HG02610 (cell line): ENCODE data around the gene ACTL7A.
"Not testable (repeated sequence)": the region's sequence is repeated elsewhere in the genome, so short reads cannot be mapped to it uniquely, and the experiment has no call there.

Source experiments
- ATAC-seq: cut with Tn5 transposase; IDR thresholded peaks from one replicate; pipeline ENCODE4 v1.9.1; 2021; ENCODE audit warnings: mild to moderate bottlenecking, moderate library complexity; ENCODE audit not compliant: unreplicated experiment

The ACTL7A gene

DNA sequence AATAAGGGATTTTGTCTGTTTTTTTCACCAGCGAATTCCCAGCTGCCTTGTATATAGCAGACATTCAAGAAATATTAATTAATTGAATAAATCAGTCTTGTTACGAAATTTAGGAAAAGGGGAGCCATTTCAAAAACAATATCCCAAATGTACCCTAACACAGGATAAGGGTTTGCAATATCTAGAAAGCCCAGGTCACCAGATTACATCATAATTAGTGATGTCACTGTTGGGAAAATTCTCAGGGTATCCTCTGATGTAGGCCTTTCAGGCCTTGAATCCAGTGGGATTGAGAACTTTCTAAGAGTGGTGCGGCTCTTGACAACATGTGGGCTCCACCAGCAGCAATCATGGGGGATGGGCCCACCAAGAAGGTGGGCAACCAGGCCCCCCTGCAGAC lies at the start of gene ACTL7A:
Gene ACTL7A, plus strand, starts transcription at position 270 of the 400 bp plus-strand sequence. Its CDS starts 57 bp downstream, at position 327.
- ATAC-seq, result no peak

DNA sequence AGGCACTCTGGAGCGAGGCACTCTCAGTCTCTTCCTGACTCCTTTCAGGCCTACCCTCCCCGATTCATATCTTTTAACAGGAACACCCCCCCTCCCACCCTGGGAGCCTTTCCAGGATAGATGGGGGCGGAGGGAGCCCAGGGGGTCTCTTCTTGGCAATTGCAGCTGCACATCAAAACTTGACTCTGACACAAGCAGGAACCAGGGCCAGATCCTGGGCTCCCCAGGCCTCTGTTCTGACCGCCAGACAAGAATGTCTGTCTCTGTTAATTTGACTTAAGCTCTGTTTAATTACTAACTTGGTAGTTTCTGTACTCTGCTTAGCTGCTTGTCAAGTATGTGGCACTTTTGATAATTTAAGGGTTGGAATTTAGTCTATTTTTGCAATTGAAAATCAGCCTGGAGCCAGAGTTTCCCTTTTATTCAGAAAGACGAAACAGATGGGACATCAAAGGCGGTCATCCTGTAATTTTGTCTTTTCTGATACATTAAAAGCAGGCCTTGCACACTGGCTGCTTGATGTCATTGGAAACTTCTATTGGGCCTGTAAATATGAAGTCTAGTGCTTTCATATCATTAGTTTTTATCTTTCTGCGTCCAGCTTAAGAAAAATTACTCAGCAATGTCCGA lies 49.6 kb upstream of the ACTL7A start:
- ATAC-seq, result no peak

GRCh38 chr9:108813951-108814601 lies 48.0 kb upstream of the ACTL7A start:
- no peak for ATAC-seq

GRCh38 chr9:108815156-108815555 lies 46.9 kb upstream of the ACTL7A start:
- no peak for ATAC-seq

DNA sequence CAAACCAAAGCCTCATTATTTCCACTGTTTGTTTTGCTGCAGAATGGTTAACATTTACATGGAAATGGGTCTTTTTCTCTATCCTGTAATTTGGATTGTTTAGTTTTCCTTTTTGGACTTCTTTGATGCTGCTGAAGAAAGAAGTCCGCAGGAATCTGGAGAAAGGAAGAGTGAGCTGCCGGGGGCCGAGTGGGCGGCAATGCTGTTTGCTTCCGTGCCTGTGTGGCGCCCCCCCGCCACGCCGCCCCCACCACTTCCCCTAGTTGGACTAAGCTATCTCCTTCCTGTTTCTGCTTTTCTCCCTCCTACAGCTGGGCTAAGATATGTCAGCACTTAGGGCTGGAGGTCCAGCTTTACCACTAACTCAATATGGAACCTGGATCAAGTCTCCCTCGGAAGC lies 46.0 kb upstream of the ACTL7A start:
- ATAC-seq, result no peak

- no peak for ATAC-seq
These were observed 38.2 kb upstream of the ACTL7A start for GRCh38 chr9:108823829-108824228.

GRCh38 chr9:108830272-108830671 lies 31.8 kb upstream of the ACTL7A start:
- ATAC-seq, result no peak

DNA sequence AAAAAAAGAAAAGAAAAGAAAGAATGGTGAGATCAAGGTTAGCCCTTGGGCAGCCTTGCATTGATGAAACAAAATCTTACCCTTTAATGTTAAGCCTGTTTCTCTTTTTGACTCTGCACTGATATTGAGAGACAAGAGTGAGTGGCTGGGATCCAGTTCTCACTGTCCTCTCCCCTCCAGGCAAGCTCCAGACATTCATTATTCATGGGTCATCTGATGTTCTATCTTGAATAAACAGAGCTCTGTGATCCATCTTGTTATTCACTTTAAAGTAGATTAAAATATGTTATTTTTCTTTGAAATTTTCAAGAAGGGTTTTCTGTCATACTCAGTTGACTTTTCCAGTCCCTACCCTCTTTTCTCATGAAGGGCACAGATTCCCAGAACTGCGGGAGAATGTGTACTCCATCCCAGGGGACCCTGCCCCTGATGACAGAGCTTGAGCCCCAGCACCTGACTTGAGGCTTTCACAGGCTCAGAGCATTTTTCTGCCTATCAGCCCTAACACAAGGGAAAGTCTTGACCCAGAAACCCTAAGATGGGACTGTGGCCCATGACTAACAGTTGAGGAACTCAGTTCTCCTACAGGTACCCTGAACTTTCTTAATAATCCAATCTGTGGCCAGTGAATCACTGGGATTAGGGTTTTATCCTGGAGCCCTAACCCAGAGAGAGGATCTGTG lies 30.4 kb upstream of the ACTL7A start:
- no peak for ATAC-seq

DNA sequence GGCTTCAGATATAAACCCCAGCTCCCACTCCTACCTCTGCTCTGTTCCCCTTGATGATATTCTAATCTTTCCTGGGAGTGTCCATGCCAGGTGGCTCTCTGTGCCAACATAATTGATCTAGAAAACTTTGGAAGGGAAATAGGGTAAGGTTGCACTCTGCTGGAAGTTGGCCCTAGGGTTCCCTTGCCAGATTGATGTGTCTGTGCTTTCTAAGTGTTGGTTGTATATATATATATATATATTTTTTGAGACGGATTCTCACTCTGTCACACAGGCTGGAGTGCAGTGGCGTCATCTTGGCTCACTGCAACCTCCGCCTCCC lies 29.9 kb upstream of the ACTL7A start:
- ATAC-seq, result no peak

- peak; percentile 58 for ATAC-seq
These were observed 27.0 kb upstream of the ACTL7A start for GRCh38 chr9:108834959-108835665.

GRCh38 chr9:108835831-108836230 lies 26.2 kb upstream of the ACTL7A start:
- no peak for ATAC-seq

DNA sequence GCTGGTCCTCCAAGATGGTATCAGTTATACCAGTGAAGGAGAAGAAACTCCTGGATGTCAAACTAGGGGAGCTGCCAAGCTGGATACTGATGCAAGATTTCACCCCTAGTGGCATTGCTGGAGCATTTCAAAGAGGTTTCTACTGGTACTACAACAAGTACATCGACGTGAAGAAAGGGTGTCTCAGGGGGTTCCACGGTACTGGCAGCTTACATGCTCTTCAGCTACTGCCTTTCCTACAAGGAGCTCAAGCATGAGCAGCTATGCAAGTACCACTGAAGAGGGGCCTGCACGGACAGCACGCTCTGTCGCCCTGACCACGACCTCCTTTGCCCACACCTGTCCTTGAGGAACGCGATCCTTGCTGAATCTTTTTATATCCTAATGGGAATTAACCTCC lies 25.7 kb upstream of the ACTL7A start:
- no peak for ATAC-seq

- no peak for ATAC-seq
These were observed 25.3 kb upstream of the ACTL7A start for GRCh38 chr9:108836781-108837180.

DNA sequence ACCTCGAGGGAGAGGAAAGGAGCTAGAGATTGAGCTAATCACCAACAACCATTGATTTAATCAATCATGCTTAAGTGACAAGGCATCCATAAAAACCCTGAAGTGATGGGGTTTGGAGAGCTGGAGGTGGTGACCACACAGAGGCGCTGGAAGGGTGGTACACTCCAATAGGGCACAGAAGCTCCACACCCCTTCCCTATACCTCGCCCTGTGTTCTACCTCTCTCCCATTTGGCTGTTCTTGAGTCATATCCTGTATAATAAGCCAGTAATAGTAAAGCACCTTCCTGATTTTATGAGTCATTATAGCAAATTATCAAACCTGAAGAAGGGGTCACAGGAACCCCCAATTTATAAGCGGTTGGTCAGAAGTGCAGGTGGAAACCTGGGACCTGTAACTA lies 24.5 kb upstream of the ACTL7A start:
- no peak for ATAC-seq

DNA sequence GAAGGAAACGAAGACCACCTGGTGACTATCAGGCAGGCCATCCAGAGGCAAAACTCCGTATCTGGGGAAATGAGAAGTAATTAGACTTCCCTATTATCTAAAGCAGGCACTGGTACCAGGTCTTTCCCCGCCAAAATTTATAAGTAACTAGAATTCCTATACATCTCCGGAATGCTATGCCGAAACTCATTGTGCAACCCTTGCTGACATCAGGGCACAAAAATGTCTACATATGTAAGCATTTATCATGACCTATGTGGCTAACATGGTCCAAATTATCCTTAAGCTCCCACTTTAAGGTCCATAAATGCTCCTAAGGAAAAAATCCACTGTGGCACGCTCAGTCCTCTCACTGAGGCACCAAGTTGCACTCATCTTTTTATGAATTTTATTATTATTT lies 24.0 kb upstream of the ACTL7A start:
- no peak for ATAC-seq

DNA sequence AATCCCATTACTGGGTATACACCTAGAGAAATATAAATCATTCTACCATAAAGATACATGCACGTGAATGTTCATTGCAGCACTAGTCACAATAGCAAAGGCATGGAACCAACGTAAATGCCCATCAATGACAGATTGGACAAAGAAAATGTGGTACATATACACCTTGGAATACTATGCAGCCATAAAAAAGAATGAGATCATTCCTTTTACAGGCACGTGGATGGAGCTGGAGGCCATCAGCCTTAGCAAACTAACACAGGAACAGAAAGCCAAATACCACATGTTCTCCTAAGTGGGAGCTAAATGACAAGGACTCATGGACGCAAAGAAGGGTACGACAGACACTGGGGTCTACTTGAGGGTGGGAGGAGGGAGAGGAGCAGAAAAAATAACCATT lies 22.5 kb upstream of the ACTL7A start:
- not testable (repeated sequence) for ATAC-seq

DNA sequence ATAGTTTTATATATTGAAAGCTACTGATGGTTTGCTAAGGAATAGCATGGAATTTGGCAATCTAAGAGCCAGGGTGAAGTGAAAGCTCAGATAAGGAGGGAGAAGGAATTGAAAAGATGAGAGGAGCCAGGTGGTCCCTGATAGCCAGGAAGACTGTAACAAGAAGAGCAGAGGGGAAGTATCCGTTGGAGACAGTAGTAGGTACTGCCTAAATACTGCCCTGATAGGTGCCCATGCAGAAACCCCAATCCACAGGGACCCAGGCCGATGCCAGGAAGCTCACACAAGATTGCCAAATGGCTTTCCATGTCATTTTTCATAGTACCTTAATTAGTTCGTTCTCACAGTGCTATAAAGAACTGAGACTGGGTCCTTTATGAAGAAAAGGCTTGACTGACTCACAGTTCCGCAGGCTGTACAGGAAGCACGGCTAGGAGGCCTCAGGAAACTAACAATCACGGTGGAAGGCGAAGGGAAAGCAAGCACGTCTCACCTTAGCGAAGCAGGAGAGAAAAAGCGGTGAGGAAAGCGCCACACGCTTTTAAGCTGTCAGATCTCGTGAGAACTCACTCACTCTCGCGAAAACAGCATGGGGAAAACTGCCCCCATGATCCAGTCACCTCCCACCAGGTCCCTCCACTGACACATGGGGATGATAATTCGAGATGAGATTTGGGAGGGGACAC lies 19.3 kb upstream of the ACTL7A start:
- no peak for ATAC-seq

DNA sequence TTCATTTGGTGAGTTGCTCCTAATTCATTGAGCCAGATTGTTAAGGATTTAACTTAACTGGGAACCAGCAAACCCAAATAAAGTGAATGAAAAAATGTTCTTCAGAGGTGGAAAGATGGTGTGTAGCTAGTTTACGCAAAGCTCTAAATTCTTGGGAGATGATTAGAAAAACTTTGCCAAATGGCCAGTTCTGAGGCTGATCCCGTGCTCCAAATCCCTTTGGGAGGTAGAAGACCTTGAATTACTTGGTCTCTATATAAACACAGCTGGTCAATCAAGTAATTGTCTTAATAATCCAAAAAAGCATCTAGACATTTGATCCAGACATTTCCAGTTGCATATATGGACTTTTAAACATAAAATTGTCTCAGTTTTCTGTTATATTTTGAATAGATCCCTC lies 17.7 kb upstream of the ACTL7A start:
- no peak for ATAC-seq

DNA sequence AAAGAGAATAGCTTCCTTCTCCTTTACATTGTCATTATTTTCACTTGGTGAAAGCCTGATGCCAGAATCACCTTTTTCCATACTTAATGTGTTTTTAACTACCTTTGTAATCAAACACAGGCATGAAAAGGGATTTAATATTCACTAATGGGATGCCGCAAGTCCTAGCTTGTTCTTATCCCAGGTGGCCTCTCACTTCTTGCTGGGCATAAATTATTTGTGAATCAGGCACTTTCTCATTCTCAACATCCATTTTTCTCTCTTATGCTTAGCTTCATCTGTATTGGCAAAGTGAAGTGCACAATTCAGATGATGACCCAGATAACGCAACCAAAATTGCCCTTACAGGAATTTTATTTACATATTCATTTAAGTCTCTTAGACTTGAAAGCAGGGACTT lies 17.2 kb upstream of the ACTL7A start:
- no peak for ATAC-seq

- no peak for ATAC-seq
These were observed 16.6 kb upstream of the ACTL7A start for GRCh38 chr9:108845507-108845906.

GRCh38 chr9:108845947-108846346 lies 16.1 kb upstream of the ACTL7A start:
- no peak for ATAC-seq
